IMR-90 (cell line): Measurements from ENCODE around the gene KDM8. TPM values are rescaled to one million over a fixed set of nuclear protein-coding genes. Genes with fewer than 3 reads are reported as not detected.

Experiments
- ATAC-seq: fragments of 200-7000 bp; cut with Tn5 transposase; 2 replicates; pipeline ENCODE4 v1.9.1; 2020; ENCODE audit warnings: low read depth, mild to moderate bottlenecking, moderate library complexity
- BruUV-seq: library from RNA; stranded (reverse); fragments of 400-500 nt; replicated peaks from 2 replicates; lab custom pipeline; 2021; lab: Mats Ljungman, UMichigan
- CTCF ChIA-PET: fragments of 300-600 bp; formaldehyde crosslinking; extraction: SDS; loops from one replicate; lab custom pipeline; 2021; ENCODE audit warnings: antibody characterized with exemption; lab: Yijun Ruan, JAX
- POLR2A ChIA-PET: fragments of 300-600 bp; sonication (Branson Sonifier 250); formaldehyde crosslinking; loops from one replicate; lab custom pipeline; 2022; ENCODE audit warnings: antibody characterized with exemption; ENCODE audit not compliant: unreplicated experiment; lab: Charles Lee
- DNase-seq: peaks from one replicate; pipeline ENCODE4 v3.0.0; 2013
- H2AFZ ChIP-seq: replicated peaks from 2 replicates; pipeline ENCODE3; 2013; ENCODE audit warnings: low read length, mild to moderate bottlenecking; ENCODE audit not compliant: poor library complexity
- H2AK5ac ChIP-seq: 2 replicates; pipeline ENCODE4 v1.6.1; 2013; ENCODE audit warnings: low read depth, low read length, inconsistent platforms
- H2AK9ac ChIP-seq: replicated peaks from 2 replicates; pipeline ENCODE3; 2013; ENCODE audit warnings: mild to moderate bottlenecking, low read depth, low read length, moderate library complexity; ENCODE audit not compliant: poor library complexity
- H2BK120ac ChIP-seq: 2 replicates; pipeline ENCODE4 v1.6.1; 2013; ENCODE audit warnings: low read depth, low read length, inconsistent platforms
- H2BK15ac ChIP-seq: 3 replicates; pipeline ENCODE4 v1.6.1; 2013; ENCODE audit warnings: low read depth, low read length, inconsistent platforms
- H2BK20ac ChIP-seq: 2 replicates; pipeline ENCODE4 v1.6.1; 2013; ENCODE audit warnings: low read depth, mild to moderate bottlenecking, inconsistent platforms, low read length, moderate library complexity
- H2BK5ac ChIP-seq: 2 replicates; pipeline ENCODE4 v1.6.1; 2013; ENCODE audit warnings: mild to moderate bottlenecking, low read depth, low read length, inconsistent platforms; ENCODE audit not compliant: poor library complexity, severe bottlenecking
- H3K14ac ChIP-seq: replicated peaks from 2 replicates; pipeline ENCODE4 v1.6.1; 2013; ENCODE audit warnings: low read depth, low read length, inconsistent platforms
- H3K18ac ChIP-seq: 2 replicates; pipeline ENCODE4 v1.6.1; 2013; ENCODE audit warnings: low read depth, low read length, control low read depth
- H3K23ac ChIP-seq: 2 replicates; pipeline ENCODE4 v1.6.1; 2013; ENCODE audit warnings: low read depth, low read length, inconsistent platforms
- H3K27ac ChIP-seq: 2 replicates; pipeline ENCODE4 v1.5.1; 2013; ENCODE audit warnings: mild to moderate bottlenecking, control low read depth, low read length; ENCODE audit not compliant: insufficient read depth
- H3K27me3 ChIP-seq: 2 replicates; pipeline ENCODE4 v1.6.1; 2013; ENCODE audit warnings: low read length; ENCODE audit not compliant: control insufficient read depth, insufficient read depth
- H3K36me3 ChIP-seq: 2 replicates; pipeline ENCODE4 v1.6.1; 2013; ENCODE audit warnings: low read length, mixed read lengths; ENCODE audit not compliant: control insufficient read depth, insufficient read depth
- H3K4ac ChIP-seq: 2 replicates; pipeline ENCODE4 v1.6.1; 2013; ENCODE audit warnings: low read depth, low read length, inconsistent platforms
- H3K4me1 ChIP-seq: 2 replicates; pipeline ENCODE4 v1.6.1; 2013; ENCODE audit warnings: low read length, mixed read lengths; ENCODE audit not compliant: control insufficient read depth, insufficient read depth
- H3K4me2 ChIP-seq: 2 replicates; pipeline ENCODE4 v1.6.1; 2013; ENCODE audit warnings: low read depth, mild to moderate bottlenecking, control low read depth, low read length, moderate library complexity
- H3K4me3 ChIP-seq: 2 replicates; pipeline ENCODE4 v1.5.1; 2013; ENCODE audit warnings: low read depth, mild to moderate bottlenecking, control low read depth, low read length, moderate library complexity; ENCODE audit not compliant: insufficient read depth
- H3K56ac ChIP-seq: 2 replicates; pipeline ENCODE4 v1.6.1; 2013; ENCODE audit warnings: low read length, inconsistent platforms; ENCODE audit not compliant: insufficient read depth; ENCODE audit errors: extremely low read depth
- H3K79me1 ChIP-seq, 2 experiments: 2 replicates each; pipeline ENCODE4 v1.6.1; 2013; ENCODE audit warnings: low read length in 2 of 2, inconsistent platforms in 1 of 2, low read depth in 1 of 2
- H3K9ac ChIP-seq: 2 replicates; pipeline ENCODE4 v1.6.1; 2013; ENCODE audit warnings: low read depth, low read length, control low read depth
- H3K9me1 ChIP-seq: 2 replicates; pipeline ENCODE4 v1.6.1; 2013; ENCODE audit warnings: low read length, inconsistent platforms; ENCODE audit not compliant: insufficient read depth
- H3K9me3 ChIP-seq: 2 replicates; pipeline ENCODE4 v1.6.1; 2013; ENCODE audit warnings: low read length; ENCODE audit not compliant: control insufficient read depth, insufficient read depth
- H4K20me1 ChIP-seq: 2 replicates; pipeline ENCODE4 v1.6.1; 2013; ENCODE audit warnings: low read length, inconsistent platforms; ENCODE audit not compliant: insufficient read depth
- H4K5ac ChIP-seq: 2 replicates; pipeline ENCODE4 v1.6.1; 2013; ENCODE audit warnings: mild to moderate bottlenecking, low read depth, low read length, control low read depth
- H4K8ac ChIP-seq, 2 experiments: 2 replicates each; pipeline ENCODE4 v1.6.1; 2013; ENCODE audit warnings: low read depth in 2 of 2, low read length in 2 of 2, control low read depth in 1 of 2, inconsistent platforms in 1 of 2
- H4K91ac ChIP-seq: 2 replicates; pipeline ENCODE4 v1.6.1; 2013; ENCODE audit warnings: low read depth, low read length, inconsistent platforms; ENCODE audit not compliant: insufficient read depth
- BHLHE40 ChIP-seq: fragments of 150-350 bp; IDR thresholded peaks from 2 replicates; pipeline ENCODE4 v1.6.1; 2016; ENCODE audit warnings: mild to moderate bottlenecking, low read depth, low read length
- CEBPB ChIP-seq: IDR thresholded peaks from 2 replicates; pipeline ENCODE4 v1.6.1; 2012; ENCODE audit warnings: low read depth, low read length, improper control_type of control experiment
- CTCF ChIP-seq: conservative IDR thresholded peaks from 2 replicates; pipeline ENCODE4 v1.5.1; 2012; ENCODE audit warnings: mild to moderate bottlenecking, low read depth, low read length, improper control_type of control experiment
- MAFK ChIP-seq: IDR thresholded peaks from 2 replicates; pipeline ENCODE4 v1.6.1; 2012; ENCODE audit warnings: low read depth, low read length, improper control_type of control experiment
- POLR2A ChIP-seq: IDR thresholded peaks from 2 replicates; pipeline ENCODE4 v1.6.1; 2012; ENCODE audit warnings: mild to moderate bottlenecking, low read depth, low read length
- RFX5 ChIP-seq: IDR thresholded peaks from 2 replicates; pipeline ENCODE4 v1.8.0; 2012; ENCODE audit warnings: low read depth, mild to moderate bottlenecking, low read length, moderate library complexity
- USF2 ChIP-seq: fragments of 150-350 bp; IDR thresholded peaks from 2 replicates; pipeline ENCODE4 v1.6.1; 2017; ENCODE audit warnings: mild to moderate bottlenecking, antibody characterized with exemption, low read length, low read depth
- WGBS, 2 experiments: methylation state at CpG; one replicate each; pipeline versions ENCODE4 v1.1.5 to v1.1.7; 2013; ENCODE audit warnings: missing lambda C conversion rate in 2 of 2; ENCODE audit not compliant: insufficient read length in 1 of 2; ENCODE audit errors: extremely low coverage in 2 of 2; 5-methylcytosine and 5-hydroxymethylcytosine counted together
- dilution Hi-C: fragments of 300-500 bp; cut with HindIII; formaldehyde crosslinking; loops from one replicate; pipeline ENCODE4 v1.14.3; 2018; ENCODE audit warnings: low sequenced_read_pairs; ENCODE audit not compliant: unreplicated experiment
- in situ Hi-C: fragments of 300-500 bp; cut with MboI; formaldehyde crosslinking; loops from 3 replicates; pipeline ENCODE4 v1.14.3; 2019; ENCODE audit warnings: low sequenced_read_pairs, inconsistent platforms, mixed read lengths
- intact Hi-C: fragments of 100-400 bp; cut with micrococcal nuclease; formaldehyde crosslinking; loops from 2 replicates; pipeline ENCODE4 v1.10.0; 2022
- polyA plus RNA-seq, 3 experiments: library from polyadenylated mRNA; depleted of rRNA; stranded (reverse); fragments of >200 nt; gene quantifications; 2 replicates each; pipeline ENCODE4 v1.2.3, GENCODE V29; 2012; ENCODE audit warnings: low replicate concordance in 1 of 3
- total RNA-seq: library from RNA; depleted of rRNA; stranded (reverse); fragments of >200 nt; gene quantifications from 2 replicates; pipeline ENCODE4 v1.2.3, GENCODE V29; 2012

Gene KDM8
- total and polyA plus RNA-seq, 2 of the 4 experiments (the other 2 are of a cell fraction): 3.2 to 3.8 TPM

- TF ChIP-seq CTCF (no peak), BHLHE40 (no peak), USF2 (no peak), CEBPB (no peak), MAFK (no peak), RFX5 (no peak), POLR2A (no peak)
- Histone ChIP-seq H3K18ac (peak overlapping the region; percentile 39; the same call in 1 of the 2 replicates), H3K4me2 (no peak overlapping the region), H4K20me1 (no peaks in the 10 kb centered on the region), H3K9me1 (peaks cover 33% of the 10 kb centered on the region), H2AK5ac (peak overlapping the region; percentile 71), H3K79me1 (peaks cover 53 to 62% of the 10 kb centered on the region in 2 experiments), H3K56ac (no peak overlapping the region), H3K23ac (peak overlapping the region; percentile 59; the same call in 1 of the 2 replicates), H3K4me3 (no peak overlapping the region), H2BK5ac (peak overlapping the region; percentile 75), H3K4ac (peak overlapping the region; percentile 74), H3K36me3 (peaks cover 14% of the 10 kb centered on the region), H3K27ac (peak overlapping the region; percentile 77), H4K91ac (peak overlapping the region; percentile 60), H2BK120ac (peak overlapping the region; percentile 75), H3K9me3 (no peaks in the 10 kb centered on the region), H2BK20ac (peak overlapping the region; percentile 53; the same call in 1 of the 2 replicates), H3K14ac (peak overlapping the region; percentile 65), H3K4me1 (peaks cover 34% of the 10 kb centered on the region), H4K8ac (peak overlapping the region; percentile 46 to 66), H2AFZ (no peak overlapping the region), H3K27me3 (no peaks in the 10 kb centered on the region), H3K9ac (no peak overlapping the region; the same call in 1 of the 2 replicates), H2BK15ac (peak overlapping the region; percentile 64), H2AK9ac (no peak overlapping the region), H4K5ac (peak overlapping the region; percentile 79)
- no TSS peak for BruUV-seq
- DNase-seq (no peak), ATAC-seq (no peak)
- intact Hi-C loops (no loop called here), in situ Hi-C loops (no loop called here), dilution Hi-C loops (no loop called here)
- POLR2A ChIA-PET: no interaction called here
- CTCF ChIA-PET: interaction anchor here (0.6 to 1.1 kb wide), 3 partner anchors 11 to 72 kb away, joined by 3 to 4 read pairs (median 3); no protein-coding TSS in a partner anchor
- no CpG with 5 or more reads among the region's 3 CpGs for WGBS, 2 experiments
Measured at GRCh38 chr16:27254262-27254811, 51.0 kb downstream of the KDM8 start.
